ENCODE measurements around the gene GOLGA6L7. TPM values are rescaled to one million over a fixed set of nuclear protein-coding genes. Genes with fewer than 3 reads are reported as not detected.
"Not testable (repeated sequence)": the region's sequence is repeated elsewhere in the genome, so short reads cannot be mapped to it uniquely, and the experiment has no call there.

GOLGA6L7 gene, protein sequence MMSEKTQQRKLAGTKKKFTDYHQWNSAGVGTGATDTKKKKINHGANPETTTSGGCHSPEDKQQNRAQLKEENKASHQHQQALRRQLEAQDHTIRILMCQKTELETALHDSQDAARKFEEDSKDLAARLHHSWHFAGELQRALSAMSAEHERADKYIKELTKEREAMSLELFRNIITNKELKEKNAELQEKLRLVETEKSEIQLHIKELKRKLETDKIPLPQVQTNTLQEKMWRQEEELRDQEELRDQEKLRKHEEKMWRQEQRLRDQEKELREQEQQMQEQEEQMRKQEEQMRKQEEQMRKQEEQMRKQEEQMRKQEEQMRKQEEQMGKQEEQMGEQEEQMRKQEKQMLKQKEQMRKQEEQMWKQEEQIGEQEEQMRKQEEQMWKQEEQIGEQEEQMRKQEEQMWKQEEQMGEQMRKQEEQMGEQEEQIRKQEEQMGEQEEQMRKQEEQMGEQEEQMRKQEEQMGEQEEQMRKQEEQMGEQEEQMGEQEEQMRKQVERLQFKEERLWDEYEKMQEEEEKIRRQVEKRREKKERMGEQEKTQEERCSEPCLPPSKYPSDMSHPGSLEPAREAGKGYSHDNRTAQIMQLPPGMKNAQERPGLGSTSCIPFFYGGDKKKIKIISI
- not detected for total RNA-seq

- H3K4me1 ChIP-seq; H3K4me3 ChIP-seq; H3K27me3 ChIP-seq; intact Hi-C loops (cut with DNase I); H3K9me3 ChIP-seq; H3K27ac ChIP-seq (replicated peaks in 1 of 4); DNase-seq (ENCODE audit: extremely low spot score); H3K36me3 ChIP-seq: not testable (repeated sequence)
- 97% methylated on average over 13 of the region's 13 CpGs for WGBS
Measured at GRCh38 chr15:28848521-28848920, at the start of gene GOLGA6L7. GOLGA6L7 (minus strand) TSS chr15:28848644; CDS start chr15:28848549, 95 bp downstream.

GRCh38 chr15:28897861-28898585, 49.6 kb upstream of the GOLGA6L7 start:
- no peak overlapping the region for H3K27ac ChIP-seq (replicated peaks in 1 of 4)
- H3K36me3 ChIP-seq = no peaks in the 10 kb centered on the region
- no peaks in the 10 kb centered on the region for H3K27me3 ChIP-seq
- TF ChIP-seq EP300 (IDR thresholded peaks at IDR 0.05) = no peak
- TF ChIP-seq POLR2AphosphoS5 (IDR thresholded peaks at IDR 0.05) = no peak
- no peak for TF ChIP-seq POLR2A (IDR thresholded peaks at IDR 0.05; ENCODE audit: low read depth)
- no peak for TF ChIP-seq CTCF (IDR thresholded peaks at IDR 0.05)
- peaks cover 0 to 6% (median 0%) of the 10 kb centered on the region in 4 donors for H3K4me1 ChIP-seq
- 95% methylated on average over 13 of the region's 13 CpGs for WGBS
- DNase-seq (ENCODE audit: extremely low spot score) = no peak
- no peak overlapping the region for H3K4me3 ChIP-seq
- intact Hi-C loops (cut with DNase I) = no loop called here
- H3K9me3 ChIP-seq = no peaks in the 10 kb centered on the region

DNA sequence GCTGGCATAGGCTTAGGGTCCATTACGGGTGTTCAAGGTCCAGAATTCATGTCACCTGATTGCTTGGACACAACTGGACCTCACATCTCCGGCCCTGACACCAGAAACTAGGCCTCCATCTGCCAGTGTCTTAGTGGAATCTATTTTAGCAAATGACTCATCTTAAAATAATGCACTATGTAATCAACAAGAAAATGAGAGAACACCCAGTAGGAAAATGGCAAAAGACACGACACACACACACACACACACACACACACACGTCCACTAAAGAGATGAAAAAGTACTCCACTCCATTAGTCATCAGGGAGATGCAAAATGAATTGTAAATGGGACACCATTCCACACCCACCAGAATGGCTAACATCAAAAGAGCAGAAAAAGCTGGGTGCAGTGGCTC, 48.5 kb upstream of the GOLGA6L7 start:
- 48% methylated on average over 4 of the region's 4 CpGs for WGBS

GRCh38 chr15:28895566-28895965, 47.1 kb upstream of the GOLGA6L7 start:
- no peaks in the 10 kb centered on the region for H3K36me3 ChIP-seq
- peaks cover 0 to 6% (median 0%) of the 10 kb centered on the region in 4 donors for H3K4me1 ChIP-seq
- no peak overlapping the region for H3K27ac ChIP-seq (replicated peaks in 1 of 4)
- TF ChIP-seq POLR2A (IDR thresholded peaks at IDR 0.05; ENCODE audit: low read depth) (no peak), EP300 (IDR thresholded peaks at IDR 0.05) (no peak), POLR2AphosphoS5 (IDR thresholded peaks at IDR 0.05) (no peak), CTCF (IDR thresholded peaks at IDR 0.05) (no peak)
- intact Hi-C loops (cut with DNase I) = no loop called here
- H3K9me3 ChIP-seq = no peaks in the 10 kb centered on the region
- H3K4me3 ChIP-seq = no peak overlapping the region
- no peaks in the 10 kb centered on the region for H3K27me3 ChIP-seq
- 92% methylated on average over 6 of the region's 6 CpGs for WGBS
- no peak for DNase-seq (ENCODE audit: extremely low spot score)

More for the DNA sequence above, 48.5 kb upstream of the GOLGA6L7 start:
- Histone ChIP-seq H3K27ac (replicated peaks in 1 of 4) (peak overlapping the region in 1 of 4 donors; percentile 22), H3K27me3 (no peaks in the 10 kb centered on the region), H3K9me3 (no peaks in the 10 kb centered on the region), H3K4me3 (no peak overlapping the region), H3K4me1 (peaks cover 0 to 6% (median 0%) of the 10 kb centered on the region in 4 donors), H3K36me3 (no peaks in the 10 kb centered on the region)
- DNase-seq (ENCODE audit: extremely low spot score) = no peak
- intact Hi-C loops (cut with DNase I) = no loop called here
- TF ChIP-seq POLR2A (IDR thresholded peaks at IDR 0.05; ENCODE audit: low read depth) = no peak
- no peak for TF ChIP-seq CTCF (IDR thresholded peaks at IDR 0.05)
- no peak for TF ChIP-seq EP300 (IDR thresholded peaks at IDR 0.05)
- no peak for TF ChIP-seq POLR2AphosphoS5 (IDR thresholded peaks at IDR 0.05)

DNA sequence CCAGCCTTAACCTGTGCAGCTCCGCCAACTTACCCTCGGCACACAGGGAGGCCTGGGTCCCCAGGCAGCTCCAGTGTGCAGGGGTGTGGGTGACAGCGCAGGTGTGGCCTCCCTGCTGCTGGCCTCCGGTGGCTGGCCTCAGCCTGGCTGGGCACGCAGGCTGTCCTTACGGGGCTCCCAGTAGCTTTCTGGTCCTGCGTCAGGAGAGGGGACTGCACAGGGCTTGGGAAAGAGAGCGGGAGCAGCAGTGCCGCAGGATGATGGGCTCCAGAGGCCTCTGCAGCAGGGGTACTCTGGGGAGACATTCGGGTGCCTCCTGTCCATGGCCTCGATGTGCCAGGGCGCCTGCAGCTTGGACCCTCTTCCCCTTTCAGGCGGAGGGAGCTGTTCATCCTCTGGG, 46.7 kb upstream of the GOLGA6L7 start:
- no peaks in the 10 kb centered on the region for H3K27me3 ChIP-seq
- no peak overlapping the region for H3K4me3 ChIP-seq
- peaks cover 0 to 6% (median 0%) of the 10 kb centered on the region in 4 donors for H3K4me1 ChIP-seq
- DNase-seq (ENCODE audit: extremely low spot score) = no peak
- no peak for TF ChIP-seq POLR2A (IDR thresholded peaks at IDR 0.05; ENCODE audit: low read depth)
- no peak for TF ChIP-seq POLR2AphosphoS5 (IDR thresholded peaks at IDR 0.05)
- no peak for TF ChIP-seq EP300 (IDR thresholded peaks at IDR 0.05)
- TF ChIP-seq CTCF (IDR thresholded peaks at IDR 0.05) = no peak
- no peaks in the 10 kb centered on the region for H3K36me3 ChIP-seq
- WGBS = 92% methylated on average over 13 of the region's 13 CpGs
- intact Hi-C loops (cut with DNase I) = no loop called here
- H3K27ac ChIP-seq (replicated peaks in 1 of 4) = no peak overlapping the region
- H3K9me3 ChIP-seq = no peaks in the 10 kb centered on the region

Data from esophagus muscularis mucosa (tissue), 4 donors.